ENCODE results near the gene ATRNL1. TPM values are rescaled to one million over a fixed set of nuclear protein-coding genes. Genes with fewer than 3 reads are reported as not detected.

The ATRNL1 gene
- total and polyA plus RNA-seq, 2 experiments from 2014 or later = 4.8 to 29.7 TPM

GRCh38 chr10:115047705-115048104, 45.5 kb upstream of the ATRNL1 start:
- H3K9me3 Mint-ChIP-seq = no peaks in the 10 kb centered on the region
- Histone ChIP-seq H3K4me2 (no peak overlapping the region), H3K36me3 (ENCODE audit: insufficient read depth) (no peaks in the 10 kb centered on the region), H3K27me3 (ENCODE audit: insufficient read depth) (no peaks in the 10 kb centered on the region), H3K79me2 (replicated peaks; ENCODE audit: insufficient read depth) (no peaks in the 10 kb centered on the region), H3F3A (replicated peaks; ENCODE audit: low read depth) (no peaks in the 10 kb centered on the region), H4K20me1 (replicated peaks; ENCODE audit: insufficient read depth) (no peaks in the 10 kb centered on the region), H3K9me2 (ENCODE audit: insufficient read depth) (no peaks in the 10 kb centered on the region), H2AFZ (no peak overlapping the region), H3K27ac (ENCODE audit: low read depth) (no peak overlapping the region), H3K4me1 (ENCODE audit: insufficient read depth) (peaks cover 11% of the 10 kb centered on the region), H3K4me3 (no peak overlapping the region)
- H3K4me3 Mint-ChIP-seq = no peak overlapping the region
- ATAC-seq (no peak), DNase-seq (ENCODE audit: low spot score) (no peak)
- TF ChIP-seq ZNF331 (CRISPR knock-in tag; IDR thresholded peaks at IDR 0.05; ENCODE audit: low read depth) (no peak), NANOG (IDR thresholded peaks at IDR 0.05; ENCODE audit: borderline replicate concordance) (no peak), ZNF114 (CRISPR knock-in tag; IDR thresholded peaks at IDR 0.05) (no peak), POLR2AphosphoS5 (IDR thresholded peaks at IDR 0.05; ENCODE audit: low read depth) (no peak), CREB1 (CRISPR knock-in tag; IDR thresholded peaks at IDR 0.05; ENCODE audit: low read depth) (no peak), EZH2 (IDR thresholded peaks at IDR 0.05; ENCODE audit: low read depth, unreplicated experiment) (no peak), STAT1 (IDR thresholded peaks at IDR 0.05; ENCODE audit: unreplicated experiment) (no peak), EZH2phosphoT487 (IDR thresholded peaks at IDR 0.05; ENCODE audit: unreplicated experiment) (no peak), ETS1 (IDR thresholded peaks at IDR 0.05) (no peak), JUNB (IDR thresholded peaks at IDR 0.05; ENCODE audit: unreplicated experiment) (no peak)
- TF ChIP-seq, protein P1, sequence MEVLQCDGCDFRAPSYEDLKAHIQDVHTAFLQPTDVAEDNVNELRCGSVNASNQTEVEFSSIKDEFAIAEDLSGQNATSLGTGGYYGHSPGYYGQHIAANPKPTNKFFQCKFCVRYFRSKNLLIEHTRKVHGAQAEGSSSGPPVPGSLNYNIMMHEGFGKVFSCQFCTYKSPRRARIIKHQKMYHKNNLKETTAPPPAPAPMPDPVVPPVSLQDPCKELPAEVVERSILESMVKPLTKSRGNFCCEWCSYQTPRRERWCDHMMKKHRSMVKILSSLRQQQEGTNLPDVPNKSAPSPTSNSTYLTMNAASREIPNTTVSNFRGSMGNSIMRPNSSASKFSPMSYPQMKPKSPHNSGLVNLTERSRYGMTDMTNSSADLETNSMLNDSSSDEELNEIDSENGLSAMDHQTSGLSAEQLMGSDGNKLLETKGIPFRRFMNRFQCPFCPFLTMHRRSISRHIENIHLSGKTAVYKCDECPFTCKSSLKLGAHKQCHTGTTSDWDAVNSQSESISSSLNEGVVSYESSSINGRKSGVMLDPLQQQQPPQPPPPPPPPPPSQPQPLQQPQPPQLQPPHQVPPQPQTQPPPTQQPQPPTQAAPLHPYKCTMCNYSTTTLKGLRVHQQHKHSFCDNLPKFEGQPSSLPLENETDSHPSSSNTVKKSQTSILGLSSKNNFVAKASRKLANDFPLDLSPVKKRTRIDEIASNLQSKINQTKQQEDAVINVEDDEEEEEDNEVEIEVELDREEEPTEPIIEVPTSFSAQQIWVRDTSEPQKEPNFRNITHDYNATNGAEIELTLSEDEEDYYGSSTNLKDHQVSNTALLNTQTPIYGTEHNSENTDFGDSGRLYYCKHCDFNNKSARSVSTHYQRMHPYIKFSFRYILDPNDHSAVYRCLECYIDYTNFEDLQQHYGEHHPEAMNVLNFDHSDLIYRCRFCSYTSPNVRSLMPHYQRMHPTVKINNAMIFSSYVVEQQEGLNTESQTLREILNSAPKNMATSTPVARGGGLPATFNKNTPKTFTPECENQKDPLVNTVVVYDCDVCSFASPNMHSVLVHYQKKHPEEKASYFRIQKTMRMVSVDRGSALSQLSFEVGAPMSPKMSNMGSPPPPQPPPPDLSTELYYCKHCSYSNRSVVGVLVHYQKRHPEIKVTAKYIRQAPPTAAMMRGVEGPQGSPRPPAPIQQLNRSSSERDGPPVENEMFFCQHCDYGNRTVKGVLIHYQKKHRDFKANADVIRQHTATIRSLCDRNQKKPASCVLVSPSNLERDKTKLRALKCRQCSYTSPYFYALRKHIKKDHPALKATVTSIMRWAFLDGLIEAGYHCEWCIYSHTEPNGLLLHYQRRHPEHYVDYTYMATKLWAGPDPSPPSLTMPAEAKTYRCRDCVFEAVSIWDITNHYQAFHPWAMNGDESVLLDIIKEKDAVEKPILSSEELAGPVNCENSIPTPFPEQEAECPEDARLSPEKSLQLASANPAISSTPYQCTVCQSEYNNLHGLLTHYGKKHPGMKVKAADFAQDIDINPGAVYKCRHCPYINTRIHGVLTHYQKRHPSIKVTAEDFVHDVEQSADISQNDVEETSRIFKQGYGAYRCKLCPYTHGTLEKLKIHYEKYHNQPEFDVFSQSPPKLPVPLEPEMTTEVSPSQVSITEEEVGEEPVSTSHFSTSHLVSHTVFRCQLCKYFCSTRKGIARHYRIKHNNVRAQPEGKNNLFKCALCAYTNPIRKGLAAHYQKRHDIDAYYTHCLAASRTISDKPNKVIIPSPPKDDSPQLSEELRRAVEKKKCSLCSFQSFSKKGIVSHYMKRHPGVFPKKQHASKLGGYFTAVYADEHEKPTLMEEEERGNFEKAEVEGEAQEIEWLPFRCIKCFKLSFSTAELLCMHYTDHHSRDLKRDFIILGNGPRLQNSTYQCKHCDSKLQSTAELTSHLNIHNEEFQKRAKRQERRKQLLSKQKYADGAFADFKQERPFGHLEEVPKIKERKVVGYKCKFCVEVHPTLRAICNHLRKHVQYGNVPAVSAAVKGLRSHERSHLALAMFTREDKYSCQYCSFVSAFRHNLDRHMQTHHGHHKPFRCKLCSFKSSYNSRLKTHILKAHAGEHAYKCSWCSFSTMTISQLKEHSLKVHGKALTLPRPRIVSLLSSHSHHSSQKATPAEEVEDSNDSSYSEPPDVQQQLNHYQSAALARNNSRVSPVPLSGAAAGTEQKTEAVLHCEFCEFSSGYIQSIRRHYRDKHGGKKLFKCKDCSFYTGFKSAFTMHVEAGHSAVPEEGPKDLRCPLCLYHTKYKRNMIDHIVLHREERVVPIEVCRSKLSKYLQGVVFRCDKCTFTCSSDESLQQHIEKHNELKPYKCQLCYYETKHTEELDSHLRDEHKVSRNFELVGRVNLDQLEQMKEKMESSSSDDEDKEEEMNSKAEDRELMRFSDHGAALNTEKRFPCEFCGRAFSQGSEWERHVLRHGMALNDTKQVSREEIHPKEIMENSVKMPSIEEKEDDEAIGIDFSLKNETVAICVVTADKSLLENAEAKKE (CRISPR knock-in tag; IDR thresholded peaks at IDR 0.05) = no peak
- TF ChIP-seq, protein P2, sequence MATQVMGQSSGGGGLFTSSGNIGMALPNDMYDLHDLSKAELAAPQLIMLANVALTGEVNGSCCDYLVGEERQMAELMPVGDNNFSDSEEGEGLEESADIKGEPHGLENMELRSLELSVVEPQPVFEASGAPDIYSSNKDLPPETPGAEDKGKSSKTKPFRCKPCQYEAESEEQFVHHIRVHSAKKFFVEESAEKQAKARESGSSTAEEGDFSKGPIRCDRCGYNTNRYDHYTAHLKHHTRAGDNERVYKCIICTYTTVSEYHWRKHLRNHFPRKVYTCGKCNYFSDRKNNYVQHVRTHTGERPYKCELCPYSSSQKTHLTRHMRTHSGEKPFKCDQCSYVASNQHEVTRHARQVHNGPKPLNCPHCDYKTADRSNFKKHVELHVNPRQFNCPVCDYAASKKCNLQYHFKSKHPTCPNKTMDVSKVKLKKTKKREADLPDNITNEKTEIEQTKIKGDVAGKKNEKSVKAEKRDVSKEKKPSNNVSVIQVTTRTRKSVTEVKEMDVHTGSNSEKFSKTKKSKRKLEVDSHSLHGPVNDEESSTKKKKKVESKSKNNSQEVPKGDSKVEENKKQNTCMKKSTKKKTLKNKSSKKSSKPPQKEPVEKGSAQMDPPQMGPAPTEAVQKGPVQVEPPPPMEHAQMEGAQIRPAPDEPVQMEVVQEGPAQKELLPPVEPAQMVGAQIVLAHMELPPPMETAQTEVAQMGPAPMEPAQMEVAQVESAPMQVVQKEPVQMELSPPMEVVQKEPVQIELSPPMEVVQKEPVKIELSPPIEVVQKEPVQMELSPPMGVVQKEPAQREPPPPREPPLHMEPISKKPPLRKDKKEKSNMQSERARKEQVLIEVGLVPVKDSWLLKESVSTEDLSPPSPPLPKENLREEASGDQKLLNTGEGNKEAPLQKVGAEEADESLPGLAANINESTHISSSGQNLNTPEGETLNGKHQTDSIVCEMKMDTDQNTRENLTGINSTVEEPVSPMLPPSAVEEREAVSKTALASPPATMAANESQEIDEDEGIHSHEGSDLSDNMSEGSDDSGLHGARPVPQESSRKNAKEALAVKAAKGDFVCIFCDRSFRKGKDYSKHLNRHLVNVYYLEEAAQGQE (IDR thresholded peaks at IDR 0.05; ENCODE audit: unreplicated experiment) = no peak
- TF ChIP-seq, protein P3, sequence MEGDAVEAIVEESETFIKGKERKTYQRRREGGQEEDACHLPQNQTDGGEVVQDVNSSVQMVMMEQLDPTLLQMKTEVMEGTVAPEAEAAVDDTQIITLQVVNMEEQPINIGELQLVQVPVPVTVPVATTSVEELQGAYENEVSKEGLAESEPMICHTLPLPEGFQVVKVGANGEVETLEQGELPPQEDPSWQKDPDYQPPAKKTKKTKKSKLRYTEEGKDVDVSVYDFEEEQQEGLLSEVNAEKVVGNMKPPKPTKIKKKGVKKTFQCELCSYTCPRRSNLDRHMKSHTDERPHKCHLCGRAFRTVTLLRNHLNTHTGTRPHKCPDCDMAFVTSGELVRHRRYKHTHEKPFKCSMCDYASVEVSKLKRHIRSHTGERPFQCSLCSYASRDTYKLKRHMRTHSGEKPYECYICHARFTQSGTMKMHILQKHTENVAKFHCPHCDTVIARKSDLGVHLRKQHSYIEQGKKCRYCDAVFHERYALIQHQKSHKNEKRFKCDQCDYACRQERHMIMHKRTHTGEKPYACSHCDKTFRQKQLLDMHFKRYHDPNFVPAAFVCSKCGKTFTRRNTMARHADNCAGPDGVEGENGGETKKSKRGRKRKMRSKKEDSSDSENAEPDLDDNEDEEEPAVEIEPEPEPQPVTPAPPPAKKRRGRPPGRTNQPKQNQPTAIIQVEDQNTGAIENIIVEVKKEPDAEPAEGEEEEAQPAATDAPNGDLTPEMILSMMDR (conservative IDR thresholded peaks at IDR 0.05; ENCODE audit: low read depth in 2 of 2) = no peak
- H3K4me1 Mint-ChIP-seq = peaks cover 24% of the 10 kb centered on the region
- no peaks in the 10 kb centered on the region for H3K36me3 Mint-ChIP-seq (ENCODE audit: low read depth)
- H3K27ac Mint-ChIP-seq = no peak overlapping the region
- peaks cover under 1% of the 10 kb centered on the region for H3K27me3 Mint-ChIP-seq (ENCODE audit: insufficient read depth, low read depth, poor library complexity)

Data from GM23338 (cell line).